ENCODE data around the gene TMEM88. TPM values are rescaled to one million over a fixed set of nuclear protein-coding genes. Genes with fewer than 3 reads are reported as not detected.

The TMEM88 gene
- total and polyA plus RNA-seq, 2 donors (not counting 3 experiments of a cell fraction or from before 2014, with no cell fraction given), result 53.4 to 165 TPM

- BruUV-seq (replicated peaks), result no TSS peak
- H3K4me1 ChIP-seq (ENCODE audit: control insufficient read depth, extremely low read depth, insufficient read depth, low read length), result peaks cover 45% of the 10 kb centered on the region
- intact Hi-C loops (cut with micrococcal nuclease) (loop anchor here (5.0 kb wide), 1 partner anchor 198 kb away; the partner anchor contains the start of genes TP53 and WRAP53), dilution Hi-C loops (cut with MboI; ENCODE audit: extremely low pct_ligation_motif_present, low sequenced_read_pairs) (no loop called here)
- H3K4me3 ChIP-seq (replicated peaks in 1 of 3; ENCODE audit: insufficient read depth in 1 of 3, low read depth in 1 of 3, low read length in 3 of 3), result peak overlapping the region; percentile 67 to 76 (median 74)
- H3K27me3 ChIP-seq (ENCODE audit: control insufficient read depth in 2 of 2, insufficient read depth in 2 of 2, low read length in 2 of 2), result no peaks in the 10 kb centered on the region
- TF ChIP-seq FOS (IDR thresholded peaks at IDR 0.05; ENCODE audit: borderline replicate concordance, insufficient read depth, low read length) (no peak), GATA2 (IDR thresholded peaks at IDR 0.05; ENCODE audit: insufficient read depth, insufficient read length, low read depth, low read length) (no peak), EZH2 (IDR thresholded peaks at IDR 0.05; ENCODE audit: borderline replicate concordance, low read depth, low read length, severe bottlenecking) (no peak), JUN (IDR thresholded peaks at IDR 0.05; ENCODE audit: borderline replicate concordance, insufficient read depth, insufficient read length, low read depth) (no peak), POLR2AphosphoS5 (IDR thresholded peaks at IDR 0.05; ENCODE audit: insufficient read depth, low read depth, low read length) (peak; percentile 48), POLR2A (IDR thresholded peaks at IDR 0.05; ENCODE audit: low read depth, low read length) (peak; percentile 12), MAX (IDR thresholded peaks at IDR 0.05; ENCODE audit: insufficient read depth, insufficient read length) (peak; percentile 55), MYC (IDR thresholded peaks at IDR 0.05; ENCODE audit: low read depth, low read length) (no peak)
- TF ChIP-seq, protein P1, sequence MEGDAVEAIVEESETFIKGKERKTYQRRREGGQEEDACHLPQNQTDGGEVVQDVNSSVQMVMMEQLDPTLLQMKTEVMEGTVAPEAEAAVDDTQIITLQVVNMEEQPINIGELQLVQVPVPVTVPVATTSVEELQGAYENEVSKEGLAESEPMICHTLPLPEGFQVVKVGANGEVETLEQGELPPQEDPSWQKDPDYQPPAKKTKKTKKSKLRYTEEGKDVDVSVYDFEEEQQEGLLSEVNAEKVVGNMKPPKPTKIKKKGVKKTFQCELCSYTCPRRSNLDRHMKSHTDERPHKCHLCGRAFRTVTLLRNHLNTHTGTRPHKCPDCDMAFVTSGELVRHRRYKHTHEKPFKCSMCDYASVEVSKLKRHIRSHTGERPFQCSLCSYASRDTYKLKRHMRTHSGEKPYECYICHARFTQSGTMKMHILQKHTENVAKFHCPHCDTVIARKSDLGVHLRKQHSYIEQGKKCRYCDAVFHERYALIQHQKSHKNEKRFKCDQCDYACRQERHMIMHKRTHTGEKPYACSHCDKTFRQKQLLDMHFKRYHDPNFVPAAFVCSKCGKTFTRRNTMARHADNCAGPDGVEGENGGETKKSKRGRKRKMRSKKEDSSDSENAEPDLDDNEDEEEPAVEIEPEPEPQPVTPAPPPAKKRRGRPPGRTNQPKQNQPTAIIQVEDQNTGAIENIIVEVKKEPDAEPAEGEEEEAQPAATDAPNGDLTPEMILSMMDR (IDR thresholded peaks at IDR 0.05; ENCODE audit: extremely low read depth in 1 of 2, insufficient read depth in 1 of 2, low read depth in 1 of 2, low read length in 2 of 2), result no peak
- H3K36me3 ChIP-seq (ENCODE audit: control insufficient read depth in 2 of 2, extremely low read depth in 1 of 2, insufficient read depth in 2 of 2, low read length in 2 of 2), result peaks cover 5 to 9% of the 10 kb centered on the region in 2 experiments
- peak overlapping the region; percentile 95 for H3K4me2 ChIP-seq (ENCODE audit: insufficient read depth, low read length)
- ChIA-PET CTCF (no interaction called here), POLR2A (no interaction called here)
- no peaks in the 10 kb centered on the region for H3K9me3 ChIP-seq (replicated peaks; ENCODE audit: control insufficient read depth, insufficient read depth, low read length)
- peaks cover 32% of the 10 kb centered on the region for H3K79me2 ChIP-seq (ENCODE audit: control insufficient read depth, insufficient read depth, low read length)
- no peaks in the 10 kb centered on the region for H3K9me1 ChIP-seq (replicated peaks; ENCODE audit: control insufficient read depth, extremely low read depth, insufficient read depth, low read length)
- DNase-seq (ENCODE audit: low read depth, low spot score), result peak; percentile 50
- H3K9ac ChIP-seq (replicated peaks; ENCODE audit: extremely low read depth, insufficient read depth, low read length), result peak overlapping the region; percentile 82
- no peaks in the 10 kb centered on the region for H4K20me1 ChIP-seq (replicated peaks; ENCODE audit: control insufficient read depth, extremely low read depth, insufficient read depth, low read length)
- peak overlapping the region; percentile 19 for H2AFZ ChIP-seq (ENCODE audit: low read depth, low read length)
- FAIRE-seq, result no peak
- peak overlapping the region; percentile 94 for H3K27ac ChIP-seq (ENCODE audit: insufficient read depth, low read depth, low read length)
These were observed 30.7 kb downstream of the TMEM88 start for GRCh38 chr17:7885367-7886226.

Data from endothelial cell of umbilical vein (primary cell).